ENCODE data around the gene VSIG10.

Gene VSIG10

DNA sequence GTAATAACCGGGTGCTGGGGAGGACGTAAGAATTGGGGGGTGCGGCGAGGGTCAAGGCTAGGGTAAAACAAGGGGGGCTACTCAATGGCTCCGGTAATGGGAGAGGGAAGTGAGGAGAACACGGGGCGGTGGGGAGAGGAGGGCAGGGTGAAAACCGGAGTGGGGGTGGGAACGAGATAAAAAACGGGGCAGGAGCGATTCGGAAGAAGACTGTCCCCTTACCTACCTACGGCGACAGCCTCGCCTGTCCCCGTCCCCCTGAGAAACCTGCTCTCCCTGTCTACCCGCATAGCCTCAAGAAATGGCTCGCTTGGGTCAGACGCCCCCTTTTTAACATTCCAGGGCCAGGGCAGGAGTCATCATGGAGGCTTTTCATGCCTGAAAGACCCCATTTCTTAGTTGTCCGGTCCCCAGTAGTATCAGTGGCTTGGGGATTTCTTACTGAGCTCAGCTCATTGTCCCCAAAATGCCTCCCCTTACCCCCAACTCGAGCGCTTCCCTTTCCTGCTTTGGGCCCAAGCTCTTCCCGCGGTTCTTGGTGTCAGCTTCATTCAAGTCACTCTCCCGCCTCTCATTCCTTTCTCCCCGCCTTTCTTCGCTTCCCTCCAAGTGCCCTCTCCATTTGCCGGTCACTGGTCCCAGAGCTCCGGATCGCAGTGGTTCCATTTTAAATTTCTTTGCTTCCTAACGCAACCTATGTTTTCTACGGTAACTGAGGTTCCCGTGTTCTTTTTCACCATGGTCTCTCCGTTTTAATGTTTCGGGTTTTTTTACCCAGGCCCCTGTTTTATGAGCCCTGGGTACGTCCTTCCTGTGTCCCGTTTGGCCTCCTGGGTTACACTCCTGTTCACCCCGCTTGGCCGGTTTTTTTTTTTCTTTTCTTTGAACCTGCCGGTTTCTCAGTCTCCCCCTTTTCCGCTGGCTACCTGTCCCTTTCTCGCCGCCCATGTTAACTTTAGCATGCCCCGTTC, 41.7 kb downstream of the VSIG10 start:
- peak overlapping the region; percentile 100 for H3K4ac ChIP-seq (ENCODE audit: low read depth, low read length)
- H3K18ac ChIP-seq (ENCODE audit: low read length) = peak overlapping the region; percentile 95
- H4K8ac ChIP-seq (ENCODE audit: low read depth, low read length) = peak overlapping the region; percentile 93

DNA sequence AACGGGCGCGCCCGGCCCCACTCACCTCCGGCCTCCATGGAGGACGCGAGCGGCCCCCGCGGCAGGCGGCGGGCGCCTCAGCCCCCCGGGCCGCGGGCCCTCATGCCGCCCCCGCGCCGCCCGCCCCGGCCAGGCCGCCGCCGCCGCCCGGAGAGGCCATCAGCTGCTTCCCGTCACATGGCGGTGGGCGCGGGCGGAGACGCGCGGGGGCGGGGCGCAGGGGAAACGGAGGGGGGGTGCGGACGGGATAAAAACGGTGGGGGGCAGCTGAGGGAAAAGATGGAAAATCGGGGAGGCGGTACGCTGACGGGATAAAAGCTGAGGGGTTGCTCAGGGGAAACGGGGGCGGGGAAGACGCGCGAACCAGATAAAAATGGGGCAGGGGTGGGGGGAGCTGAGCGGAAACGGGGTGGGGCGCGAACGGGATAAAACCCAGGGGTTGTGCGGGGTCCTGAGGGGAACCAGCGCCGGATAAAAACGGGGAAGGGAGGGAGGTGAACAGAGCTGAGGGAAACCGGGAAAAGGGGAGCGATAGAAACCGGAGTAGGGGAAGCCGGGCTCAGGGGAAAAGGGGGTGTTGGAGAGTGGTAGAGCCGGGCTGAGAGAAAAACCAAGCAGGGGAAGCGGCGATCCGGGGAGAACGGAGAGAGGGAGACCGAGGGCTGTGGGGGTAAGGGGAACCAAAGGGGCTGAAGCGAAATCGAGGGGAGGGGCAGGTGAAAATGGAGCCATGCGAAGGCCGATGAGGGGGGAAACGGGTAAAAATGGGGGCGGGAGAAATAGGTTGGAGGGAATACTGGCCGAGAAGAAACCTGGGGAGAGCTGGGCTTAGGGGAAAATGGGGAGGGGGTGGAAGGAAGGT, 42.6 kb downstream of the VSIG10 start, which contains the start of gene WSB2:
TSS of gene WSB2 (minus strand) at position 169 of the 862 bp plus-strand sequence. CDS start at position 38, 131 bp downstream.
- DNase-seq = peak; percentile 58
- H3K27ac ChIP-seq (ENCODE audit: low read depth, low read length) = peak within 1 kb of the TSS; percentile 91
- H3K18ac ChIP-seq (ENCODE audit: low read length) = peak within 1 kb of the TSS; percentile 95
- H3K4me3 ChIP-seq (ENCODE audit: low read length) = peak within 1 kb of the TSS; percentile 89
- peak within 1 kb of the TSS; percentile 100 for H2BK15ac ChIP-seq (replicated peaks; ENCODE audit: low read depth)
- WGBS (ENCODE audit: extremely low coverage, insufficient coverage, low lambda C conversion rate) = no CpG with 5 or more reads among the region's 76 CpGs
- H3K79me1 ChIP-seq (ENCODE audit: low read length) = peaks cover 2% of the 10 kb centered on the region
- peak within 1 kb of the TSS; percentile 89 for H2BK5ac ChIP-seq (ENCODE audit: low read length)
- peak within 1 kb of the TSS; percentile 91 for H3K4me2 ChIP-seq (ENCODE audit: low read length)
- H2BK120ac ChIP-seq (ENCODE audit: low read depth, low read length) = peak within 1 kb of the TSS; percentile 98
- H3K4me1 ChIP-seq (ENCODE audit: control insufficient read depth, low read depth, low read length) = peaks cover 2% of the 10 kb centered on the region
- peak within 1 kb of the TSS; percentile 100 for H3K4ac ChIP-seq (ENCODE audit: low read depth, low read length)
- peak within 1 kb of the TSS; percentile 93 for H4K8ac ChIP-seq (ENCODE audit: low read depth, low read length)
- no peaks in the 10 kb centered on the region for H3K36me3 ChIP-seq (ENCODE audit: control insufficient read depth, insufficient read depth, low read length)
- no peaks in the 10 kb centered on the region for H3K27me3 ChIP-seq (ENCODE audit: insufficient read depth, low read length, poor library complexity)
- peaks cover 11% of the 10 kb centered on the region for H3K79me2 ChIP-seq (ENCODE audit: control insufficient read depth, insufficient read depth, low read length)
- peak within 1 kb of the TSS; percentile 98 for H3K56ac ChIP-seq (ENCODE audit: low read length)
- H2AK5ac ChIP-seq (ENCODE audit: low read length) = peak within 1 kb of the TSS; percentile 40
- peak within 1 kb of the TSS; percentile 97 for H3K9ac ChIP-seq (ENCODE audit: low read length)
- H3K23ac ChIP-seq (ENCODE audit: low read length) = peak within 1 kb of the TSS; percentile 91
- no peak within 1 kb of the TSS for H4K5ac ChIP-seq (ENCODE audit: low read length)

More for the DNA sequence above, 41.7 kb downstream of the VSIG10 start:
- Histone ChIP-seq H3K4me3 (ENCODE audit: low read length) (peak overlapping the region; percentile 66), H3K4me1 (ENCODE audit: control insufficient read depth, low read depth, low read length) (peaks cover 2% of the 10 kb centered on the region), H2BK120ac (ENCODE audit: low read depth, low read length) (peak overlapping the region; percentile 98), H2AK5ac (ENCODE audit: low read length) (no peak overlapping the region), H3K4me2 (ENCODE audit: low read length) (peak overlapping the region; percentile 10), H3K79me2 (ENCODE audit: control insufficient read depth, insufficient read depth, low read length) (peaks cover 11% of the 10 kb centered on the region), H2BK15ac (replicated peaks; ENCODE audit: low read depth) (no peak overlapping the region), H4K5ac (ENCODE audit: low read length) (no peak overlapping the region), H3K23ac (ENCODE audit: low read length) (no peak overlapping the region), H3K36me3 (ENCODE audit: control insufficient read depth, insufficient read depth, low read length) (no peaks in the 10 kb centered on the region), H3K79me1 (ENCODE audit: low read length) (peaks cover 2% of the 10 kb centered on the region), H3K27me3 (ENCODE audit: insufficient read depth, low read length, poor library complexity) (no peaks in the 10 kb centered on the region), H3K27ac (ENCODE audit: low read depth, low read length) (peak overlapping the region; percentile 91), H2BK5ac (ENCODE audit: low read length) (peak overlapping the region; percentile 36), H3K9ac (ENCODE audit: low read length) (peak overlapping the region; percentile 95), H3K56ac (ENCODE audit: low read length) (peak overlapping the region; percentile 86)
- DNase-seq = peak; percentile 93
- no CpG with 5 or more reads among the region's 44 CpGs for WGBS (ENCODE audit: extremely low coverage, insufficient coverage, low lambda C conversion rate)

DNA sequence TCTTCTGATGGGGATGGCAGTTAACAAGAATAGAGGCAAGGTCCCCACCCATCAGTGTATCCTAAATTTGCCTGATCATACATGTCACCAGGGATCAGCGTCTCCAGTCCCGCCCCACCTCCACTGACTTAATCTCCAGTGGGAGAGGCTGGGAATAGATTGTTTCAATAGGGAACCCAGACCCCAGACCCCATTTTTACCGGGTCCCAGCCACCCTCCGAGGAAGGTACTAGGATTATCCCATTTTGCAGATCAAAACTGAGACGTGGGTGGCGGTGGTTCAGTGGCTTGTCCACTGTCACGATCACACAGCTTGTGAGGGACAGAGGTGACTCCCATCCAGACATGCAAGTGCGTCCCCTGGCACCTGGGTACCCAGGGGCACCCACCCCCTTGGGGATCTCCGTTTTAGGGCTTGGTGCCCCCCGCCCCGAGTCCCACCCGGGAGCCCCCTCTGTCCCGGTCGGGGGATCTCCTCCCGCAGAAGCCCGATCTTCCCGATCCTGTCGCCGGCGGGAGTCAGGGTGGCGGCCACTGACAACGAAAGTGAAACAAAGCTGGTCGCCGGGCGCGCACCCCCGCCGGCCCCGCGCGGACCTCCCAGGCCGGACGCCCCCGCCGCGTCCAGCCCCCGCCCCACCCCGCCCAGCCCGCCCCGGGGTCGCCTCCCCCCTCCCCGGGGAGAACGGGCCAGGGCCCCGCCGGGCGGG, 43.4 kb downstream of the VSIG10 start:
- WGBS (ENCODE audit: extremely low coverage, insufficient coverage, low lambda C conversion rate) = no CpG with 5 or more reads among the region's 46 CpGs
- Histone ChIP-seq H4K8ac (ENCODE audit: low read depth, low read length) (peak overlapping the region; percentile 16), H3K4me3 (ENCODE audit: low read length) (peak overlapping the region; percentile 89), H3K27ac (ENCODE audit: low read depth, low read length) (peak overlapping the region; percentile 91), H3K36me3 (ENCODE audit: control insufficient read depth, insufficient read depth, low read length) (no peaks in the 10 kb centered on the region), H2AK5ac (ENCODE audit: low read length) (peak overlapping the region; percentile 40), H3K27me3 (ENCODE audit: insufficient read depth, low read length, poor library complexity) (no peaks in the 10 kb centered on the region), H3K79me2 (ENCODE audit: control insufficient read depth, insufficient read depth, low read length) (peaks cover 13% of the 10 kb centered on the region), H2BK5ac (ENCODE audit: low read length) (peak overlapping the region; percentile 89), H3K79me1 (ENCODE audit: low read length) (peaks cover 5% of the 10 kb centered on the region), H3K23ac (ENCODE audit: low read length) (peak overlapping the region; percentile 91), H3K4ac (ENCODE audit: low read depth, low read length) (peak overlapping the region; percentile 100), H4K5ac (ENCODE audit: low read length) (no peak overlapping the region), H2BK15ac (replicated peaks; ENCODE audit: low read depth) (peak overlapping the region; percentile 100), H3K4me1 (ENCODE audit: control insufficient read depth, low read depth, low read length) (peaks cover 4% of the 10 kb centered on the region), H3K9ac (ENCODE audit: low read length) (peak overlapping the region; percentile 97), H2BK120ac (ENCODE audit: low read depth, low read length) (peak overlapping the region; percentile 98), H3K18ac (ENCODE audit: low read length) (peak overlapping the region; percentile 95), H3K4me2 (ENCODE audit: low read length) (peak overlapping the region; percentile 91), H3K56ac (ENCODE audit: low read length) (peak overlapping the region; percentile 98)
- DNase-seq = no peak

DNA sequence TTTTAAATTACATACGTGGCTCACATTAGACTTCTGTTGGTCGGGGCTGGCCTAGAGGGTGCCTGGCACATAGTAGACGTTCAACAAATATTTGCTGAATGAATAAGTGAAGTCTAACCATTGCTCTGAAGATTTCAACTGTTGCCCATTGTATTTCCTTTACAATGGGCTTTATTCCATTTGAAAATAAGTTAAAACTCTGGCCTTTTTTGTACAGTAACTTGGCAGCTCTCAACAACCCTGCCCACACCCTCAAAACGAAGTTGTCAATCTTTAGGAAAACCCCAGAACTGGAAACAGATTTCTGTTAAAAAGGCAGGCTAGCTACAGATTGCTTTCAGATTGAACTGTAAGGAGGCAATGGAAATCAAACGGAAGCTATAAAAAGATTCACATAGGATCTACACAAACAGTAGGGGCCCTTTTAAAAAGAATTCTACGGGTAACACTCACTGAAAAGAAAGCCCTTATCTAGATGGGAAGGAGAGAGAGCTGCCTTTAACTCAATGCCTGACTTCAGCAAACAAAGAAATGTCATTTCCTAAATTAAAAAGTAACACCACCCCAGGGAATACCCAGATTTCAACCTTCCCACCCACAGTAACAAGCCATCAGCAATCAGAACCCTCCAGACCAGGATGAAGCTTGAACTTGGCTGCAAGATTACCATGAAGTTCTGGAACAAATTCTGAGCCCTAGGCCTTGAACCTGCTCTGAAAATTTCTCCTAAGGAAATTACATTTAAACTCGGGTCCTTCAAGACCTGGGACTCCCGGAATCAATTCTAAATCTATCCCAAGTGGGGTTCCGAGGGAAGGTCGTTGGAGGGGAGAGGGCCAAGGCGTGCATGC, 44.2 kb downstream of the VSIG10 start:
- H2AK5ac ChIP-seq (ENCODE audit: low read length) = no peak overlapping the region
- H3K36me3 ChIP-seq (ENCODE audit: control insufficient read depth, insufficient read depth, low read length) = no peaks in the 10 kb centered on the region
- no peak overlapping the region for H4K8ac ChIP-seq (ENCODE audit: low read depth, low read length)
- H3K4me3 ChIP-seq (ENCODE audit: low read length) = peak overlapping the region; percentile 89
- DNase-seq = peak; percentile 90
- H2BK15ac ChIP-seq (replicated peaks; ENCODE audit: low read depth) = peak overlapping the region; percentile 86
- H2BK120ac ChIP-seq (ENCODE audit: low read depth, low read length) = no peak overlapping the region
- peak overlapping the region; percentile 95 for H3K18ac ChIP-seq (ENCODE audit: low read length)
- peak overlapping the region; percentile 91 for H3K4me2 ChIP-seq (ENCODE audit: low read length)
- no peak overlapping the region for H3K23ac ChIP-seq (ENCODE audit: low read length)
- WGBS (ENCODE audit: extremely low coverage, insufficient coverage, low lambda C conversion rate) = no CpG with 5 or more reads among the region's 11 CpGs
- peaks cover 4% of the 10 kb centered on the region for H3K4me1 ChIP-seq (ENCODE audit: control insufficient read depth, low read depth, low read length)
- no peaks in the 10 kb centered on the region for H3K27me3 ChIP-seq (ENCODE audit: insufficient read depth, low read length, poor library complexity)
- H4K5ac ChIP-seq (ENCODE audit: low read length) = no peak overlapping the region
- H3K4ac ChIP-seq (ENCODE audit: low read depth, low read length) = peak overlapping the region; percentile 43
- peak overlapping the region; percentile 98 for H3K56ac ChIP-seq (ENCODE audit: low read length)
- peak overlapping the region; percentile 94 for H3K27ac ChIP-seq (ENCODE audit: low read depth, low read length)
- peaks cover 15% of the 10 kb centered on the region for H3K79me2 ChIP-seq (ENCODE audit: control insufficient read depth, insufficient read depth, low read length)
- H2BK5ac ChIP-seq (ENCODE audit: low read length) = peak overlapping the region; percentile 89
- peak overlapping the region; percentile 97 for H3K9ac ChIP-seq (ENCODE audit: low read length)
- peaks cover 5% of the 10 kb centered on the region for H3K79me1 ChIP-seq (ENCODE audit: low read length)

Measured in mesendoderm (in vitro differentiated cells).